ENCODE results near the gene VAMP2.

The VAMP2 gene

GRCh38 chr17:8163978-8164814, 1.4 kb upstream of the VAMP2 start:
- Histone ChIP-seq H3K9me3 (ENCODE audit: control insufficient read depth, insufficient read depth, low read length) (no peaks in the 10 kb centered on the region), H3K4me1 (ENCODE audit: insufficient read depth, low read length) (peaks cover 15% of the 10 kb centered on the region), H3K36me3 (ENCODE audit: insufficient read depth, low read length) (peaks cover 12% of the 10 kb centered on the region), H3K9ac (ENCODE audit: low read depth, low read length) (peak overlapping the region; percentile 70; the same call in 1 of the 2 replicates)

GRCh38 chr17:8162997-8163977, 539 bp upstream of the VAMP2 start:
- Histone ChIP-seq H3K4me1 (ENCODE audit: insufficient read depth, low read length) (peaks cover 15% of the 10 kb centered on the region), H3K9me3 (ENCODE audit: control insufficient read depth, insufficient read depth, low read length) (no peaks in the 10 kb centered on the region), H3K9ac (ENCODE audit: low read depth, low read length) (peak overlapping the region; percentile 70), H3K36me3 (ENCODE audit: insufficient read depth, low read length) (peaks cover 12% of the 10 kb centered on the region)

- Histone ChIP-seq H3K4me1 (ENCODE audit: insufficient read depth, low read length) (peaks cover 15% of the 10 kb centered on the region), H3K36me3 (ENCODE audit: insufficient read depth, low read length) (peaks cover 12% of the 10 kb centered on the region), H3K9ac (ENCODE audit: low read depth, low read length) (peak overlapping the region; percentile 79), H3K9me3 (ENCODE audit: control insufficient read depth, insufficient read depth, low read length) (no peaks in the 10 kb centered on the region)
Observed at GRCh38 chr17:8161289-8162232, 1.2 kb downstream of the VAMP2 start.

GRCh38 chr17:8160741-8161221, 2.0 kb downstream of the VAMP2 start:
- Histone ChIP-seq H3K9ac (ENCODE audit: low read depth, low read length) (no peak overlapping the region), H3K36me3 (ENCODE audit: insufficient read depth, low read length) (peaks cover 12% of the 10 kb centered on the region), H3K9me3 (ENCODE audit: control insufficient read depth, insufficient read depth, low read length) (no peaks in the 10 kb centered on the region), H3K4me1 (ENCODE audit: insufficient read depth, low read length) (peaks cover 15% of the 10 kb centered on the region)

GRCh38 chr17:8160224-8160577, 2.5 kb downstream of the VAMP2 start:
- Histone ChIP-seq H3K9ac (ENCODE audit: low read depth, low read length) (no peak overlapping the region), H3K4me1 (ENCODE audit: insufficient read depth, low read length) (peaks cover 19% of the 10 kb centered on the region), H3K36me3 (ENCODE audit: insufficient read depth, low read length) (peaks cover 12% of the 10 kb centered on the region), H3K9me3 (ENCODE audit: control insufficient read depth, insufficient read depth, low read length) (no peaks in the 10 kb centered on the region)

GRCh38 chr17:8159459-8160223, 3.1 kb downstream of the VAMP2 start:
- Histone ChIP-seq H3K36me3 (ENCODE audit: insufficient read depth, low read length) (peaks cover 12% of the 10 kb centered on the region), H3K9me3 (ENCODE audit: control insufficient read depth, insufficient read depth, low read length) (no peaks in the 10 kb centered on the region), H3K9ac (ENCODE audit: low read depth, low read length) (no peak overlapping the region), H3K4me1 (ENCODE audit: insufficient read depth, low read length) (peaks cover 19% of the 10 kb centered on the region)

- H3K36me3 ChIP-seq (ENCODE audit: insufficient read depth, low read length) = peaks cover 12% of the 10 kb centered on the region
- H3K4me1 ChIP-seq (ENCODE audit: insufficient read depth, low read length) = peaks cover 14% of the 10 kb centered on the region
- H3K9me3 ChIP-seq (ENCODE audit: control insufficient read depth, insufficient read depth, low read length) = no peaks in the 10 kb centered on the region
- no peak overlapping the region for H3K9ac ChIP-seq (ENCODE audit: low read depth, low read length)
Observed at GRCh38 chr17:8159032-8159400, 3.7 kb downstream of the VAMP2 start.

GRCh38 chr17:8158267-8159031, 4.3 kb downstream of the VAMP2 start:
- H3K9ac ChIP-seq (ENCODE audit: low read depth, low read length) = no peak overlapping the region
- peaks cover 11% of the 10 kb centered on the region for H3K4me1 ChIP-seq (ENCODE audit: insufficient read depth, low read length)
- no peaks in the 10 kb centered on the region for H3K9me3 ChIP-seq (ENCODE audit: control insufficient read depth, insufficient read depth, low read length)
- H3K36me3 ChIP-seq (ENCODE audit: insufficient read depth, low read length) = peaks cover 12% of the 10 kb centered on the region

- H3K4me1 ChIP-seq (ENCODE audit: insufficient read depth, low read length) = peaks cover 17% of the 10 kb centered on the region
- H3K9me3 ChIP-seq (ENCODE audit: control insufficient read depth, insufficient read depth, low read length) = no peaks in the 10 kb centered on the region
- H3K9ac ChIP-seq (ENCODE audit: low read depth, low read length) = peak overlapping the region; percentile 80
- H3K36me3 ChIP-seq (ENCODE audit: insufficient read depth, low read length) = peaks cover 12% of the 10 kb centered on the region
Observed at GRCh38 chr17:8156246-8156992, 6.3 kb downstream of the VAMP2 start.

- Histone ChIP-seq H3K4me1 (ENCODE audit: insufficient read depth, low read length) (peaks cover 17% of the 10 kb centered on the region), H3K9ac (ENCODE audit: low read depth, low read length) (peak overlapping the region; percentile 80), H3K9me3 (ENCODE audit: control insufficient read depth, insufficient read depth, low read length) (no peaks in the 10 kb centered on the region), H3K36me3 (ENCODE audit: insufficient read depth, low read length) (peaks cover 7% of the 10 kb centered on the region)
Observed at GRCh38 chr17:8155996-8156245, 6.8 kb downstream of the VAMP2 start.

GRCh38 chr17:8155231-8155995, 7.3 kb downstream of the VAMP2 start:
- Histone ChIP-seq H3K9ac (ENCODE audit: low read depth, low read length) (peak overlapping the region; percentile 80), H3K9me3 (ENCODE audit: control insufficient read depth, insufficient read depth, low read length) (no peaks in the 10 kb centered on the region), H3K36me3 (ENCODE audit: insufficient read depth, low read length) (peaks cover 6% of the 10 kb centered on the region; the same call in 1 of the 2 replicates), H3K4me1 (ENCODE audit: insufficient read depth, low read length) (peaks cover 17% of the 10 kb centered on the region)
